Progenitor cell of endocrine pancreas (in vitro differentiated cells): ENCODE data around the gene NPFFR1. TPM values are rescaled to one million over a fixed set of nuclear protein-coding genes. Genes with fewer than 3 reads are reported as not detected.

ENCODE experiments used
- DNase-seq: peaks from one replicate; pipeline ENCODE4 v3.0.0; 2021; ENCODE audit warnings: low spot score; ENCODE audit not compliant: unreplicated experiment
- H3K27ac Mint-ChIP-seq: 2 replicates; pipeline ENCODE4 v1.8.0; 2021; ENCODE audit warnings: mild to moderate bottlenecking, moderate library complexity, mixed read lengths
- H3K27me3 Mint-ChIP-seq: 2 replicates; pipeline ENCODE4 v1.8.0; 2021; ENCODE audit warnings: mixed read lengths
- H3K36me3 Mint-ChIP-seq: 2 replicates; pipeline ENCODE4 v1.8.0; 2022; ENCODE audit warnings: mixed read lengths; ENCODE audit not compliant: insufficient read depth
- H3K4me1 Mint-ChIP-seq: 2 replicates; pipeline ENCODE4 v1.8.0; 2021; ENCODE audit warnings: low read depth, mixed read lengths
- H3K4me3 Mint-ChIP-seq: 2 replicates; pipeline ENCODE4 v1.8.0; 2021; ENCODE audit warnings: low read depth, mild to moderate bottlenecking, moderate library complexity, mixed read lengths
- H3K9me3 Mint-ChIP-seq: 2 replicates; pipeline ENCODE4 v1.8.0; 2021; ENCODE audit warnings: low read depth, mixed read lengths
- long read RNA-seq: library from polyadenylated mRNA; unstranded; transcript quantifications from one replicate; pipeline ENCODE4 v2.0.0, GENCODE V29; 2020
- total RNA-seq: library from RNA; stranded (reverse); gene quantifications from 2 replicates; pipeline ENCODE4 v1.2.1, GENCODE V29; 2021
- TF ChIP-seq, protein P1 (sequence below): fragments of 200-600 bp; sonication (generic); IDR thresholded peaks from one replicate; pipeline ENCODE4 v1.5.0; 2021; ENCODE audit warnings: antibody characterized with exemption, mild to moderate bottlenecking; ENCODE audit not compliant: unreplicated experiment

Gene NPFFR1, protein sequence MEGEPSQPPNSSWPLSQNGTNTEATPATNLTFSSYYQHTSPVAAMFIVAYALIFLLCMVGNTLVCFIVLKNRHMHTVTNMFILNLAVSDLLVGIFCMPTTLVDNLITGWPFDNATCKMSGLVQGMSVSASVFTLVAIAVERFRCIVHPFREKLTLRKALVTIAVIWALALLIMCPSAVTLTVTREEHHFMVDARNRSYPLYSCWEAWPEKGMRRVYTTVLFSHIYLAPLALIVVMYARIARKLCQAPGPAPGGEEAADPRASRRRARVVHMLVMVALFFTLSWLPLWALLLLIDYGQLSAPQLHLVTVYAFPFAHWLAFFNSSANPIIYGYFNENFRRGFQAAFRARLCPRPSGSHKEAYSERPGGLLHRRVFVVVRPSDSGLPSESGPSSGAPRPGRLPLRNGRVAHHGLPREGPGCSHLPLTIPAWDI
- total RNA-seq = not detected in 2 replicates
- long read RNA-seq = 0 reads

- Mint-ChIP-seq H3K27me3 (peaks cover 70% of the 10 kb centered on the region), H3K36me3 (no peaks in the 10 kb centered on the region), H3K9me3 (no peaks in the 10 kb centered on the region), H3K4me1 (no peaks in the 10 kb centered on the region), H3K4me3 (peak within 1 kb of the TSS; percentile 7), H3K27ac (no peak within 1 kb of the TSS)
- peak; percentile 19 for DNase-seq
- TF ChIP-seq, protein P1, sequence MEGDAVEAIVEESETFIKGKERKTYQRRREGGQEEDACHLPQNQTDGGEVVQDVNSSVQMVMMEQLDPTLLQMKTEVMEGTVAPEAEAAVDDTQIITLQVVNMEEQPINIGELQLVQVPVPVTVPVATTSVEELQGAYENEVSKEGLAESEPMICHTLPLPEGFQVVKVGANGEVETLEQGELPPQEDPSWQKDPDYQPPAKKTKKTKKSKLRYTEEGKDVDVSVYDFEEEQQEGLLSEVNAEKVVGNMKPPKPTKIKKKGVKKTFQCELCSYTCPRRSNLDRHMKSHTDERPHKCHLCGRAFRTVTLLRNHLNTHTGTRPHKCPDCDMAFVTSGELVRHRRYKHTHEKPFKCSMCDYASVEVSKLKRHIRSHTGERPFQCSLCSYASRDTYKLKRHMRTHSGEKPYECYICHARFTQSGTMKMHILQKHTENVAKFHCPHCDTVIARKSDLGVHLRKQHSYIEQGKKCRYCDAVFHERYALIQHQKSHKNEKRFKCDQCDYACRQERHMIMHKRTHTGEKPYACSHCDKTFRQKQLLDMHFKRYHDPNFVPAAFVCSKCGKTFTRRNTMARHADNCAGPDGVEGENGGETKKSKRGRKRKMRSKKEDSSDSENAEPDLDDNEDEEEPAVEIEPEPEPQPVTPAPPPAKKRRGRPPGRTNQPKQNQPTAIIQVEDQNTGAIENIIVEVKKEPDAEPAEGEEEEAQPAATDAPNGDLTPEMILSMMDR = no peak
These were observed at the start of gene NPFFR1 for GRCh38 chr10:70283445-70284399. Gene NPFFR1, minus strand, starts transcription at chr10:70284004. Its CDS starts 328 bp downstream, at chr10:70283676.

DNA sequence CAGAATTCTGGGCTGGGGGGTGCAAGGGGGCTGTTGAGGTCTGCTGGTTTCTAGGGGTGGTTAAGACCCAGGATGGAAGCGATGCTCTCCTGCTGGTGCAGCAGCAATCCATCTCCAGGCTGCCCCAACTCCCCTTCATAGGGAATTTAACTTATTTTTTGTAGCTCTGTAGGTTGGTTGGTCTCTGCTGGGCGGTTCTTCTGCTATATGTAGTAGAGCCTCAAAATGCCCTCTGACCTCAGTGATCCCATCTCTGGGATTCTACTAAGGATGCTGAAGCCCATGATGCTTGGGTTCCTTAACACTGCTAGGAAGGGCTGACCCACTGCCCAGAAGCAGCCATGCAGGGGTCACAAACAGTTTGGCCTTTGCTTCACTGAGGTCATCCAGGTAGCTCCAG is 49.5 kb upstream of the NPFFR1 start:
- Mint-ChIP-seq H3K27me3 (no peaks in the 10 kb centered on the region), H3K27ac (no peak overlapping the region), H3K36me3 (peaks cover 6% of the 10 kb centered on the region), H3K9me3 (no peaks in the 10 kb centered on the region), H3K4me3 (no peak overlapping the region), H3K4me1 (no peaks in the 10 kb centered on the region)
- TF ChIP-seq, protein P1 = no peak
- DNase-seq = no peak

DNA sequence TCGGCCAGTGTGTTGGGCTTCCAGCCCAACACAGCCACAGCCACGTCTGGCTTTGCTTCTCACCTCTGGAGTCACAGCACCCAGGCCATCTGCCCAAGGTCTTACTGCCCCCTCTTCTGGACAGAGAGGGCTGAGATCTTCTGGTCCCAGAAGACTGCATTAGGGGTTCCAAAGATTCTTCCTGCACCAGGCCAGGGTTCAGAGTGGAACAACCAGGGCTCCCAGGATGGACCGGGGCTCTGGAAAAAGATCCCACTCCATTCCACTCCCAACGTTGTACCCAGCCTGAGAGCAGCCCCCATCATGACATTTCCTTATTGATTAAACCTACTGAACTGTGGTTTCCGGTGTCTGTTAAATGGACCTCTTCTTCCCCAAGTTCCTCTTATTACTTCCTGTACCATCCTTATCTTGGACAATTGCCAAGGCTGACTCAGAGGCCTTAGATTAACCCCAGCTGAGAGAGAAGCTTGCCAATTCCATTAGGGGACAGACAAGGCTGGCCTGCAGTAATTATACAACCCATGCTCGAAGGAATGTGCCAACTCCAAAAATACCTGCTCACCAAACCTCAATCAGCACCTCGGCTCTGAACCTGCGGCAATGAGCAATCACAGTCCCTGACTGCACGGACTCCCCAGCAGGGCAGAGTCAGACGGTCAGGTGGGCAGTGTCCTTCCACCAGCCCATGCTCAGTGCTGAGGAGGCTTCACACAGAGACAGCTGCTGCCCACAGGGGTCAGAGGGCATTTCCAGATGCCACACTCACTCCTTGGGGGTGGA is 47.9 kb upstream of the NPFFR1 start:
- Mint-ChIP-seq H3K27ac (no peak overlapping the region), H3K4me1 (no peaks in the 10 kb centered on the region), H3K36me3 (peaks cover 5% of the 10 kb centered on the region), H3K9me3 (no peaks in the 10 kb centered on the region), H3K4me3 (no peak overlapping the region), H3K27me3 (no peaks in the 10 kb centered on the region)
- TF ChIP-seq, protein P1 = no peak
- DNase-seq = no peak

- H3K27me3 Mint-ChIP-seq = no peaks in the 10 kb centered on the region
- TF ChIP-seq, protein P1 = no peak
- H3K4me3 Mint-ChIP-seq = no peak overlapping the region
- H3K27ac Mint-ChIP-seq = no peak overlapping the region
- H3K9me3 Mint-ChIP-seq = no peaks in the 10 kb centered on the region
- H3K36me3 Mint-ChIP-seq = peaks cover 5% of the 10 kb centered on the region
- no peak for DNase-seq
- peaks cover 4% of the 10 kb centered on the region for H3K4me1 Mint-ChIP-seq
These were observed 47.3 kb upstream of the NPFFR1 start for GRCh38 chr10:70331160-70331485.
